Kidney glomerular epithelial cell (primary cell): ENCODE data around the gene MIEN1.
A peak's percentile ranks its signal among the peaks of the same experiment; 100 is the strongest.
"Not testable (repeated sequence)": the region's sequence is repeated elsewhere in the genome, so short reads cannot be mapped to it uniquely, and the experiment has no call there.

Source experiments
- DNase-seq: peaks from one replicate; lab custom pipeline; 2025; lab: John Stamatoyannopoulos, UW

The MIEN1 gene

DNA sequence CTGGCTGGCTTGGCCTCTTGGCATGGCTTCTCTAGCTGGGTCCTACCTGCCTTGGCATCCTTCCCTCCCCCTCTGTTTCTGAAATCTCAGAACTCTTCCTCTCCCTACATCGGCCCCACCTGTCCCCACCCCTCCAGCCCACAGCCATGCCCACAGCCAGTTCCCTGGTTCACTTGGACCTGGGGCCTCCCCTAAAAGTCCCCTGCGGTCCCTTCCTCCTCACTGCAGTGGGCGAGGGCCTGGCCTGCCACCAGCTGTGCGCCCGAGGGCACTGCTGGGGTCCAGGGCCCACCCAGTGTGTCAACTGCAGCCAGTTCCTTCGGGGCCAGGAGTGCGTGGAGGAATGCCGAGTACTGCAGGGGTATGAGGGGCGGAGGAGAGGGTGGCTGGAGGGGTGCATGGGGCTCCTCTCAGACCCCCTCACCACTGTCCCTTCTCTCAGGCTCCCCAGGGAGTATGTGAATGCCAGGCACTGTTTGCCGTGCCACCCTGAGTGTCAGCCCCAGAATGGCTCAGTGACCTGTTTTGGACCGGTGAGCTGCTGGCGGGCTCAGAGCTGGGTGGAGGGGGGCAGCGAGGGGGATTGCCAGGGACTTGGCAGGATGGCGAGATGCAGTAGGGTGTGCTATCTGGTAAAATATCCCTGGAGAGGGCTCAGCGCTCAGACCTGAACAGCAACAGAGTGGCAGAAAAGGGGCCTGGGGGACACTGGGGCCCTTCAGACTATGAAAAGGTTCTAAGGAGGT is 14.1 kb downstream of the MIEN1 start:
- no peak for DNase-seq

DNA sequence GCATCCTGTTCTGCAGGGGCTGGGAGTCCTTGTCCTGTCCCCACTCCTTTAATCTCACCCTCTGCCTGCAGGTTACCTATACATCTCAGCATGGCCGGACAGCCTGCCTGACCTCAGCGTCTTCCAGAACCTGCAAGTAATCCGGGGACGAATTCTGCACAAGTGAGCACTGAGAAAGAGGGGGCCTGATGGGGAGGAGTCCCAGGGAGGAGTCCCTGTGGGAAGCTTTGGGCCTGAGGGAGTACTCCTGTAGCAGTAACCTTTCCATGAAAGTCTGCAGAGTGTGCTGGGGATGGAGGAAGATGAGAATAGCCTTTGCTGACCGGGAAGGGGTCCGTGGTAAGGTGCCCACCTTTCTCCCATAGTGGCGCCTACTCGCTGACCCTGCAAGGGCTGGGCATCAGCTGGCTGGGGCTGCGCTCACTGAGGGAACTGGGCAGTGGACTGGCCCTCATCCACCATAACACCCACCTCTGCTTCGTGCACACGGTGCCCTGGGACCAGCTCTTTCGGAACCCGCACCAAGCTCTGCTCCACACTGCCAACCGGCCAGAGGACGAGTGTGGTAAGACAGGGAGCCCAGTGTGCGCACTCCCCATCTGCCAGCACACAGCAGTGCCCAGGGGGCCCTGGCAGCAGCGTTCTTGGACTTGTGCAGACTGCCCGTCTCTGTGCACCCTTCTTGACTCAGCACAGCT is 14.8 kb downstream of the MIEN1 start:
- DNase-seq, result no peak

DNA sequence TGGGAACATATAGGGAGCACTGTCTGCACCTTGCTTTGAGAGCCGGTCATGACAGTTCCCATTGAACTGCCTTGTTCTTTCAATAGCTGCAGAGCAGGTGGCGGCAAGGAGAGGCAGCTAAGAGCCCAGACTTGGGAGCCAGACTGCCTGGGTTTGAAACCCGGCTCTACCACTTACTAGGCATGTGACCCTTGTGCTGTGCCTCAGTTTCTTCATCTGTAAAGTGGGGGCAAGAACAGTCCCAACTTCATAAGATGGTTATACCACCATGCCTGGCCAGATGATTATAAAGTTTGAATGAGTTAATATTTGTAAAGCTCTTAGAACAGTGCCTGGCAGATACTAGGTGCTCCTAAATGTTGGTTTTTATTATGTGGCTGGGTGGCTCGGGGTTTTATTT is 16.1 kb downstream of the MIEN1 start:
- no peak for DNase-seq

DNA sequence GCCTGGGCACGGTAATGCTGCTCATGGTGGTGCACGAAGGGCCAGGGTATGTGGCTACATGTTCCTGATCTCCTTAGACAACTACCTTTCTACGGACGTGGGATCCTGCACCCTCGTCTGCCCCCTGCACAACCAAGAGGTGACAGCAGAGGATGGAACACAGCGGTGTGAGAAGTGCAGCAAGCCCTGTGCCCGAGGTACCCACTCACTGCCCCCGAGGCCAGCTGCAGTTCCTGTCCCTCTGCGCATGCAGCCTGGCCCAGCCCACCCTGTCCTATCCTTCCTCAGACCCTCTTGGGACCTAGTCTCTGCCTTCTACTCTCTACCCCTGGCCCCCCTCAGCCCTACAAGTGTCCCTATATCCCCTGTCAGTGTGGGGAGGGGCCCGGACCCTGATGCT is 18.5 kb downstream of the MIEN1 start:
- DNase-seq, result no peak

DNA sequence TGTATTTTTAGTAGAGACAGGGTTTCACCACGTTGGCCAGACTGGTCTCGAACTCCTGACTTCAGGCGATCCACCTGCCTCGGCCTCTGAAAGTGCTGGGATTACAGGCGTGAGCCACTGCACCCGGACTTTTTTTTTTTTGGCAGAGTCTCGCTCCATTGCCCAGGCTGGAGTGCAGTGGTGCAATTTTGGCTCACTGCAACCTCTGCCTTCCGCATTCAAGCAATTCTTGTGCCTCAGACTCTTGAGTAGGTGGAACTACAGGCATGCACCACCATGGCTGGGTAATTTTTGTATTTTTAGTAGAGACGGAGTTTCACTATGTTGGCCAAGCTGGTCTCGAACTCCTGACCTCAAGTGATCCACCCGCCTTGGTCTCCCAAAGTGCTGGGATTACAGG is 19.3 kb downstream of the MIEN1 start:
- DNase-seq, result not testable (repeated sequence)

DNA sequence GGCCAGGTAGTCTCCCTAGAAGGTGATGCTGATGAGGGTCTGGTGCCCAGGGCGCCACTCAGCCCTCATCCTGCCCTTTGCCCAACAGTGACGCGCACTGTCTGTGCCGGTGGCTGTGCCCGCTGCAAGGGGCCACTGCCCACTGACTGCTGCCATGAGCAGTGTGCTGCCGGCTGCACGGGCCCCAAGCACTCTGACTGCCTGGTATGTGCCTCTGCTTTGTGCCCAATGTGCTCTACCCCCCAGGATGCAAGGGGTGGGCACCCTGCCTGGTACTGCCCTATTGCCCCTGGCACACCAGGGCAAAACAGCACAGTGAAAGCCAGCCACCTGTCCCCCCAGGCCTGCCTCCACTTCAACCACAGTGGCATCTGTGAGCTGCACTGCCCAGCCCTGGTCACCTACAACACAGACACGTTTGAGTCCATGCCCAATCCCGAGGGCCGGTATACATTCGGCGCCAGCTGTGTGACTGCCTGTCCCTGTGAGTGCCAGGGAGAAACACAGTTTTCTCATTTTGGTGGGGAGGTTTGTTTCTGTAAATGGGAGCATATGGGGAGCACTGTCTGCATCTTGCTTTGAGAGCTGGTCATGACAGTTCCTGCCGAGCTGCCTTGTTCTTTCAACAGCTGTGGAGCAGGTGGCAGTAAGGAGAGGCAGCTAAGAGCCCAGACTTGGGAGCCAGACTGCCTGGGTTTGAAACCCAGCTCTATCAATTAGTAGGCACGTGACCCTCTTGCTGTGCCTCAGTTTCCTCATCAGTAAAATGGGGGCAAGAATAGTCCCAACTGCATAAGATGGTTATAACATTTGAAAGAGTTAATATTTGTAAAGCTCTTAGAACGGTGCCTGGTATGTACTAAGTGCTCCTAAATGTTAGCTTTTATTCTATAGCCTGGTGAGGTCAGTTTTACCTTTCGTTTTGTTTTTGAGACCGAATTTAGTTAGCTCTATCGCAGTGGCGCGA is 20.1 kb downstream of the MIEN1 start:
- no peak for DNase-seq

DNA sequence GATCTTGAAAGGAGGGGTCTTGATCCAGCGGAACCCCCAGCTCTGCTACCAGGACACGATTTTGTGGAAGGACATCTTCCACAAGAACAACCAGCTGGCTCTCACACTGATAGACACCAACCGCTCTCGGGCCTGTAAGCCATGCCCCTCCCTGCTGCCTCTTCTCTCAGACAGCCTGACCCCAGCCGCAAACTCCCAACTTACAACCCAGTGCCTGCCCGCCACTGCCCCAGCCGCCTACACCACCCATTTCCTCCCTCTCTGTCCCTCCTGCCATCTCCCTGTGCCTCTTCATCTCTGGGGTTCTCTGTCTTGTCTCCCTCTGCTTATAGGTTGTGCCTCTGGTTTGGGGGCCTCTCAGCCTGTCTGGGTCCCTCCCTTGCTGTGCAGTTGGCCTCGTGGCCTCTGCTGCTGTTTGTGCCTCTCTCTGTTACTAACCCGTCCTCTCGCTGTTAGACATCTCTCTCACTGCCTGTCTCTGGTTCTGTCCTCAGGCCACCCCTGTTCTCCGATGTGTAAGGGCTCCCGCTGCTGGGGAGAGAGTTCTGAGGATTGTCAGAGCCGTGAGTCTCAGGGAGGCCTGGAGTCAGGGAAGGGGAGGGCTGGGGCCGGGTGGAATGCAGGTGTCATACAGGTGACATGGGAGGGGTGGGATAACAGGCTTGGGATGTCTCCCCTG is 20.9 kb downstream of the MIEN1 start:
- no peak for DNase-seq

DNA sequence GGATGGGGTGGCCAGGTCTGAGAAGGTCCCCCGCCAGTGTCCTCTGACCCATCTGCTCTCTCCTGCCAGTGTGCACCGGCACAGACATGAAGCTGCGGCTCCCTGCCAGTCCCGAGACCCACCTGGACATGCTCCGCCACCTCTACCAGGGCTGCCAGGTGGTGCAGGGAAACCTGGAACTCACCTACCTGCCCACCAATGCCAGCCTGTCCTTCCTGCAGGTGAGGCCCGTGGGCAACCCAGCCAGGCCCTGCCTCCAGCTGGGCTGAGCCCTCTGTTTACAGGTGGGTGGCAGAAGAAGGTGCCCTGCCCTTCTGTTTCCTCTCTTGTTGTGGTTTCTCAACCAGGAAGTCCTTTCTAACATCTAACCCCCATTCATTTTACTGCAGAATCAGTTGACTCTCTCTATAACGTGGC is 23.4 kb downstream of the MIEN1 start:
- no peak for DNase-seq

DNA sequence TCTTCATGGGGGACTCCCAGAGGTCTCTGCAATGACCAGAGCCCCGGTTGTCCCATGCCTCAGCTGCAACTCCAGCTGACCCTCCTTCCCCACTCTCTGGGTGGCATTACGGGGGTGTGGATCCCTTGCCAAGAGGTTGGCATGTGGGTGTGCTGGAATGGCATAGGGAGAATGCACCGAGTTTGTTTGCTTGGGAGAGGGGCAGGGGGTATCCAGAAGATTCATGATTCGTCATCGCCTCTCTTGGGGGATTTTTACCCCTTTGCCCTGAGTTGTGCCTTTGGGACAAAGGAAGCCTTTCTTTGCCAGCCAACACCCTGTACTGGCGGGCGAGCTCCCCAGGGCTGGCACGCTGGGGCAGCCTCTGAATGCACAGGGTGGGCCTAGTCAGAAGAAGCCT is 23.9 kb downstream of the MIEN1 start:
- DNase-seq, result no peak

DNA sequence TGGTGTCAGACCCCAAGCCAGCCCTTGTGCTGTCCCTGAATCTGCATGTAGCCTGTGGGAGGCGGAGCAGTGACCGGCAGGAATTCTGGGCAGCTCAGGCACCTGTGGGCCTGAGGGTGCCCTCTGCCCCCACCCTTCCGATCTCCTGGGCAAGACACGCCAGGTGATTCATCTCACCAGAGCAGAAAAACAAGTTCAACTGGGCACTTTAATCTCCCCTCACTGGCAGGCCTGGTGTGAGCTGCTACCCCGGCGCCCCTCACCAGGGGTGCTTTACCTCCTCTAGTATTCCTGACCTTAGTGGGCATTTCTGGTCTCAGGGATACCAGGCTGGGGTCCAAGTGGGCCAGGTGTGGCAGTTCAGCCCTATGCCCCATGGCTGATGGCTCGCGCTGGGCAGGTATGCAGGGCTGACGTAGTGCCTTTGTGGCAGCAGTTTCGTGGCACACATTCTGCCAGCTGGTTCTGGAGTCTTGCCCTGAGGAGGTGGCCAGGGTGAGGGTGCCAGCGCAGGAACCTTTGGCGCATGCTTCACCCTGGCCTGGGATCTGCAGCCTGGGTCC is 24.5 kb downstream of the MIEN1 start:
- DNase-seq, result no peak

DNA sequence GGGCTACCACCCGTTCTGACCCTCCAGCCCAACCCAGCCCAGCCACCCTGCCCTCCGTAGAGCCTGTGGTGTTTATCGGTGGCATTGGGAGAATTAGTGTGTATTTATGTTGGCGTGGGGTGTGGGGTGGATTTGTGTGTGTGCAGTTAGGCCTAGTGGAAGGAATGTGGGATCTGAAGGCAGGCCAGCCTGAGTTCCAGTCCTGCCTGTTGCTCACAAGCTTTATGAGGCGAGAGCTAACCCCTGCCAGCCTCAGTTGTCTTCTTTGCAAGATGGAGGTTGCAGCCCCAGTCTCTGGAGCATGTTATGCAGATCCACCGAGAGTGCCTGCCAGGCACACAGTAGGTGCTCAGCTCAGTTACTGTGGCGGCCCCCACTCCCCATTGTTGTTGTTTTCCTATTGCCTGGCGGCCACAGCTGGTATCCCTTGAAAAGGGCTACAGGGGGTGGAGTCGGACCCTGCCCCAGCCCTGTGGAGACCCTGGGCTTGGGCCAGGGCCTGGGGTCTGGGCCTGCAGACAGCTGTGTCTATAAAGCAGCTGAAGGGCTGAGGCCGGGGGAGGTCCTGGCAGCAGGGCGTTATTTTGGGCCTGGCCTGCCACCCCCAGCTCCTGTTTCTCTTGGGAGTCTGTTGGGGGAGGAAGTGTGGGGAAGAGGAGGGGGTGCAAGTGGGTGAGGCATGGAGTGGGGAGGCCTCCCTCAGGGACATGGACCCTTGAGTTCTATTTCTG is 25.3 kb downstream of the MIEN1 start:
- DNase-seq, result peak; percentile 5

DNA sequence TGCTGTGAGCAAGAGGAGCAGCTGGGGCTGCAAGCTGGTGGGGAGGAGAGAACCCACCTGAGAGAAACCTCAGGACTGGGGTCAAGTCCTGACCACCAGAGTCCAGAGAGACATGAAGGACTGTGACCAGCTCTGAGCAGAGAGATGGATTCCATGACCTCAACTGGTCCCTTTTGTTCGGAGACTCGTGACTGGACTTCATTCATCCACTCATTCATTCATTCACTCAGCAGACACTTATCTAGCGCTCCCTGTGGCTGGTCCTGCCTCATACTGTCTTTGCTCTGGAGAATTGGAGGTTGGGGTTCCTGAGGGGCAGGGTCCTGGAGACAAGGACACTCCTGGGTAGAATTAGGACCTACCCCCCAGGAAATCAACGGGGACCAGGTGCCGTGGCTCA is 26.4 kb downstream of the MIEN1 start:
- no peak for DNase-seq

DNA sequence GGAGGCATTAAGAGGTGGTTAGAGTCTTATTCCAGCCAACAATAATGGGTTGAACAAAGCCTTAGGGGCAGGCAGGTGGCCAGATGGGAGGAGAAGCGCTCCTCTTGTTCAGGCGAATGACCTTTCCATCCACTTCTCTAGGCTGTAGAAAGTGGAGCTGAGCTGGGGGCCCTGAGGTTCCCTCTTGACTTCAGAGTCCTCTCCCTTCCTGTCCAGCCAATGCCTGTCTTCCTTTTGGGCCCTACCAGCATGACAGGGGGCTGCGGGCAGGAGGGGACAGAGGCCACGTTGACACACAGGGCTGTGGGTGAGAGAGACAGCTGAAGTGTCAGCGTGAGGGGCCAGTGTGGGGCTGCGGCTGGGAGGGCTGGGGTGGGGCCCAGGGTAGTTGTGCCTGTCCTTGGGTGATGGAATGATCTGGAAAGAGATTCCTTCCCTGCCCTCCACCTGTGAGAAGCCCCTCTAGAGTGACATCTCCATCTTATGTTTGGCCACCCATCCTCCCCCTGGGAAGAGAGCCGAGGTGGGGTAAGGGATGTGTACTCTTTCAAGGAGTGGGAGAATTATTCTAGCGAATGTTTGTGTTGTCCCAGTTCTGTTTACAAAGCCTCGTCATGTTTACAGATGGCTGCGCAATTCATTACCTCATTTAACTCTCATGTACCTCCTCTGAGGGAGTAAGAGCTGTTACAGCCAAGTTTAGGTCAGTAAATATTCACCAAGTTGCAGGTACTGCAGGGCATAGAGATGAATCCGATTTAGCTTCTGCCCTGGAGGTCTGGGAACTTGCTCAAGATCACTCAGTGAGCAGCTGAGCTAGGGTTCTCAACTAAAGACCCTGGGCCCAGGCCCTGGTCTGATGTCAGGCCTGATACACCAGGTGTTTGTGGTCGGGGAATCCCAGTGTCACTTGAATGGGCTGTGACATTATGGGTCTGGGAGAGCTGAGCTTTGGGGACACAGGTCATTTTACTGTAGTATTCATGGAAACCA is 27.1 kb downstream of the MIEN1 start:
- no peak for DNase-seq

DNA sequence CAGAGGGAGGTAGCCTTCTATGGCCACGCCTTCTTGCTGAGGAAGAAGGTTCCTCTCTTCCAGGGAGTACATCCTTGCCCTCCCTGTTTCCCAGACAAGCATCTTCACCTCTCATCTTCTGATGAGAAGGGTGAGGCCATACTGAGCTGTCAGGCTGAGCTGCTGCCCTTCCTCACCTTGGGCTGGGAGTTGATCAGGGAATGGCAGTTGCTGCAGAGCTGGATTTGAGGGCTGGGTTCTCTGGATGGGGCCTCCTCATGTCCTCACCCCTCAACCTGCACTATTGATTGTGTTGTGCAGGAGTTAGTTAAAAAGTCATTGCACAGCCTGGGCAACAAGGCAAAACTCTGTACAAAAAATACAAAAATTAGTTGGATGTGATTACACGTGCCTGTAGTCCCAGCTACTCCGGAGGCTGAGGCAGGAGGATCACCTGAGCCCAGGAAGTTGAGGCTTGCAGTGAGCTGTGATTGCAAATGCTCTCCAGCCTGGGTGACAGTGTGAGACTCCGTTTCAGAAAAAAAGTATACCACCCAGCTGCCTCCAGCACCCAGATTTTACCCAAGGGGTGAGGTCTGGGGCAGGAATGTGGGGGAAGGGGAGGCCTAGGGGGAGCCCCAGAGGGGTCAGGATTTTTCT is 28.4 kb downstream of the MIEN1 start:
- DNase-seq, result no peak

DNA sequence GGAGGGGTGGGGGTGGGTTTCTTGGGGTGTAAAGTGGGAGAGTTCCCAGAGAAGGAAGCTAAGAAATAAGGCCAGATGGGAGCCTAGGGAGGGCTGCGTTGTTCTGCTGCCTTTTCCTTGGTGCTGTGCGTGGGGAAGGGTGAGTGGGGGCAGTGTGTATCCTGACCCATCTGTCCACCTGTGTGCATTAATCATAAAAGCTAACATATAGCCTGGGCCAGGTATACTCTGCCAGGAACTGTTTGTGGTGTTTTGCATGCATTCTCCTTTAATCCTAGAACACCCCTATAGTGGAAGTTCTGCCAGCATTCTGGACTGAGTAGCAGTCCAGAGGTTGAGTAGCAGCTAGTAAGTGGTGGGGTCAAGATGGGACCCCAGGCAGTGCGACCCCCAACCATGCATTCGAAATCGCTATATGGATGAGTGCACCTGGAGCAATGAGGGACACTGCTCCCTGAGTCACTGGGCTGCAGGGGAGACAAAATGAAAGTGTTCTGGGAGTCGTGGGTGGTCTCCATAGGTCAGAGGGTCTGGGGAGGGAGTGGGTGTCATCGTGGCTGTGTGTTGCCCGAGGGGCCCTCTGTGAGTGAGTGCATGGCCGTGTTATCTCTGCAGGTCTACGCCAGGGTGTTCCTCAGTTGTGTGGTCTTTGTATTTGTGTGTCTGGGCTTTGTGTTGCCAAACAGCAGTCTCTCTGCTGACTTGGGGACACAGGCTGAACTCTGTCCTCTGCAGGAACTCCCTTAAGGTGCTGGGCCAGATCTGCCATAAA is 29.1 kb downstream of the MIEN1 start:
- DNase-seq, result no peak

DNA sequence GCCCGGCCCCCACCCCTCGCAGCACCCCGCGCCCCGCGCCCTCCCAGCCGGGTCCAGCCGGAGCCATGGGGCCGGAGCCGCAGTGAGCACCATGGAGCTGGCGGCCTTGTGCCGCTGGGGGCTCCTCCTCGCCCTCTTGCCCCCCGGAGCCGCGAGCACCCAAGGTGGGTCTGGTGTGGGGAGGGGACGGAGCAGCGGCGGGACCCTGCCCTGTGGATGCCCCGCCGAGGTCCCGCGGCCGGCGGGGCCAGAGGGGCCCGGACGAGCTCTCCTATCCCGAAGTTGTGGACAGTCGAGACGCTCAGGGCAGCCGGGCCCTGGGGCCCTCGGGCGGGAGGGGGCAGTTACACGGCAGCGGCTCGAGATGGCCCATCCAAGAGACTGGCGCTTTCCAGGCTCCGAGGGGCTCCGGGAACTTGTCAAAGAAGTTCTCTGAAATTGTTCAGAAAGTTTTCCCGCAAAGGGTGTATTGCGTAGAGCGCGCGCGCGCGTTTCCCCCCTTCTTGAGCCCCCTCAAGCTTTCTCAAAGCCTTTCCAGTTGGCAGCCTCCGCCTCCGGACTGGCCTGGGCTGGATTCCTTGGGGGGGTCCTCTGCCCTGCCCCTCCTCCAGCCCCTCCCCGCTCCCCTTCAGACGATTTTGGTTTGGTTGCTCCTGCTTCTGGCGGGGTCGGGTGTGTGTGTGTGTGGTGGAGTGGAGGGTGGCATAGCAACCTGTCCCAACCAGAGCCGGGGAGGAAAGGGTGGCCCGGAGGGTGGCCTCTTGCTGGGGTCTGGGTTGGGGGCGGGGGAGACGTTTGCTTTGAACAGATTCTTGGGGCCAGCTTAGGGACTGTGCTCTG is 30.0 kb downstream of the MIEN1 start:
- no peak for DNase-seq

DNA sequence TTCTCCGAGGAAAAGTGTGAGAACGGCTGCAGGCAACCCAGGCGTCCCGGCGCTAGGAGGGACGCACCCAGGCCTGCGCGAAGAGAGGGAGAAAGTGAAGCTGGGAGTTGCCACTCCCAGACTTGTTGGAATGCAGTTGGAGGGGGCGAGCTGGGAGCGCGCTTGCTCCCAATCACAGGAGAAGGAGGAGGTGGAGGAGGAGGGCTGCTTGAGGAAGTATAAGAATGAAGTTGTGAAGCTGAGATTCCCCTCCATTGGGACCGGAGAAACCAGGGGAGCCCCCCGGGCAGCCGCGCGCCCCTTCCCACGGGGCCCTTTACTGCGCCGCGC is 30.5 kb downstream of the MIEN1 start, which contains the start of gene ERBB2:
Gene ERBB2 (plus strand): TSS at position 247 of the 330 bp plus-strand sequence. CDS start 175 bp downstream, outside the sequence.
- DNase-seq, result peak; percentile 45
